ENCODE data around the gene TMSB4Y.

TMSB4Y gene

GRCh38 chrY:13704121-13704930 lies 627 bp downstream of the TMSB4Y start:
- Histone ChIP-seq H3K9ac (no peak overlapping the region), H3K4me1 (ENCODE audit: low read depth, poor library complexity, severe bottlenecking) (no peaks in the 10 kb centered on the region), H3K4me3 (IDR thresholded peaks at IDR 0.05; ENCODE audit: insufficient read depth, low read depth, low read length) (no peak overlapping the region), H3K36me3 (ENCODE audit: insufficient read depth) (no peaks in the 10 kb centered on the region), H3K79me2 (ENCODE audit: insufficient read depth, low read depth) (no peaks in the 10 kb centered on the region), H3K27me3 (ENCODE audit: insufficient read depth, low read depth) (no peaks in the 10 kb centered on the region), H3K4me2 (no peak overlapping the region), H3K27ac (no peak overlapping the region), H4K20me1 (ENCODE audit: insufficient read depth) (no peaks in the 10 kb centered on the region), H2AFZ (ENCODE audit: low read depth) (no peak overlapping the region)
- no peak for TF ChIP-seq CTCF (conservative IDR thresholded peaks at IDR 0.05; ENCODE audit: low read depth, low read length)

- H3K4me2 ChIP-seq: no peak overlapping the region
- no peaks in the 10 kb centered on the region for H3K27me3 ChIP-seq (ENCODE audit: insufficient read depth, low read depth)
- H3K36me3 ChIP-seq (ENCODE audit: insufficient read depth): no peaks in the 10 kb centered on the region
- no peak overlapping the region for H3K9ac ChIP-seq
- no peaks in the 10 kb centered on the region for H3K79me2 ChIP-seq (ENCODE audit: insufficient read depth, low read depth)
- H3K27ac ChIP-seq: no peak overlapping the region
- no peaks in the 10 kb centered on the region for H3K4me1 ChIP-seq (ENCODE audit: low read depth, poor library complexity, severe bottlenecking)
- TF ChIP-seq CTCF (conservative IDR thresholded peaks at IDR 0.05; ENCODE audit: low read depth, low read length): no peak
- H2AFZ ChIP-seq (ENCODE audit: low read depth): no peak overlapping the region
- H3K4me3 ChIP-seq (IDR thresholded peaks at IDR 0.05; ENCODE audit: insufficient read depth, low read depth, low read length): no peak overlapping the region
- H4K20me1 ChIP-seq (ENCODE audit: insufficient read depth): no peaks in the 10 kb centered on the region
These were observed 1.5 kb downstream of the TMSB4Y start for GRCh38 chrY:13705197-13705596.

GRCh38 chrY:13708038-13708437 lies 4.3 kb downstream of the TMSB4Y start:
- Histone ChIP-seq H3K4me1 (ENCODE audit: low read depth, poor library complexity, severe bottlenecking) (no peaks in the 10 kb centered on the region), H3K4me3 (IDR thresholded peaks at IDR 0.05; ENCODE audit: insufficient read depth, low read depth, low read length) (no peak overlapping the region), H3K4me2 (no peak overlapping the region), H3K79me2 (ENCODE audit: insufficient read depth, low read depth) (no peaks in the 10 kb centered on the region), H3K27ac (no peak overlapping the region), H3K9ac (no peak overlapping the region), H4K20me1 (ENCODE audit: insufficient read depth) (no peaks in the 10 kb centered on the region), H2AFZ (ENCODE audit: low read depth) (no peak overlapping the region), H3K27me3 (ENCODE audit: insufficient read depth, low read depth) (no peaks in the 10 kb centered on the region), H3K36me3 (ENCODE audit: insufficient read depth) (no peaks in the 10 kb centered on the region)
- no peak for TF ChIP-seq CTCF (conservative IDR thresholded peaks at IDR 0.05; ENCODE audit: low read depth, low read length)

DNA sequence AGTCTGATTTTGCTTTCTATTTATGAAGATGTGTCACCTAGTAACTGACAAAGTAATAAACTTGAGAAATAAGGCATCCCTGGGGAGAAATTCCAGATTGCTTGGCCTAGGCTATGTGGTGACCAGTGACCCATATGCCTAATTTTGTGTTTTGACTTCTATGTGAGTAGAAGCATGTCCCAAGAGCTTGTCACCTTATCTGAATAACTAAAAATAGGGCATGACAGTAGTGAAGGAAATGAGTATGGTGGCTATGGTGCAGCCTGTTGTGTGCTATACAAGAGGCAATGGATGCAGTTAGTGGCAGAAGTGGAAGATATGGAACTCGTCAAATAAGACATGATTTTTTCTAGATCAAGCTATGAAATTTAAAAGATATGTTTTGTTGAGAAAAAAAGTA lies 15.3 kb downstream of the TMSB4Y start:
- H3K36me3 ChIP-seq (ENCODE audit: insufficient read depth): no peaks in the 10 kb centered on the region
- H3K27me3 ChIP-seq (ENCODE audit: insufficient read depth, low read depth): no peaks in the 10 kb centered on the region
- TF ChIP-seq CTCF (conservative IDR thresholded peaks at IDR 0.05; ENCODE audit: low read depth, low read length): no peak
- no peak overlapping the region for H3K27ac ChIP-seq
- no peak overlapping the region for H3K4me3 ChIP-seq (IDR thresholded peaks at IDR 0.05; ENCODE audit: insufficient read depth, low read depth, low read length)
- H2AFZ ChIP-seq (ENCODE audit: low read depth): no peak overlapping the region
- no peaks in the 10 kb centered on the region for H3K79me2 ChIP-seq (ENCODE audit: insufficient read depth, low read depth)
- H3K9ac ChIP-seq: no peak overlapping the region
- no peak overlapping the region for H3K4me2 ChIP-seq
- H4K20me1 ChIP-seq (ENCODE audit: insufficient read depth): no peaks in the 10 kb centered on the region
- no peaks in the 10 kb centered on the region for H3K4me1 ChIP-seq (ENCODE audit: low read depth, poor library complexity, severe bottlenecking)

Data from KMS-11 (cell line).